ENCODE results near the gene RPGRIP1L.

The RPGRIP1L gene

DNA sequence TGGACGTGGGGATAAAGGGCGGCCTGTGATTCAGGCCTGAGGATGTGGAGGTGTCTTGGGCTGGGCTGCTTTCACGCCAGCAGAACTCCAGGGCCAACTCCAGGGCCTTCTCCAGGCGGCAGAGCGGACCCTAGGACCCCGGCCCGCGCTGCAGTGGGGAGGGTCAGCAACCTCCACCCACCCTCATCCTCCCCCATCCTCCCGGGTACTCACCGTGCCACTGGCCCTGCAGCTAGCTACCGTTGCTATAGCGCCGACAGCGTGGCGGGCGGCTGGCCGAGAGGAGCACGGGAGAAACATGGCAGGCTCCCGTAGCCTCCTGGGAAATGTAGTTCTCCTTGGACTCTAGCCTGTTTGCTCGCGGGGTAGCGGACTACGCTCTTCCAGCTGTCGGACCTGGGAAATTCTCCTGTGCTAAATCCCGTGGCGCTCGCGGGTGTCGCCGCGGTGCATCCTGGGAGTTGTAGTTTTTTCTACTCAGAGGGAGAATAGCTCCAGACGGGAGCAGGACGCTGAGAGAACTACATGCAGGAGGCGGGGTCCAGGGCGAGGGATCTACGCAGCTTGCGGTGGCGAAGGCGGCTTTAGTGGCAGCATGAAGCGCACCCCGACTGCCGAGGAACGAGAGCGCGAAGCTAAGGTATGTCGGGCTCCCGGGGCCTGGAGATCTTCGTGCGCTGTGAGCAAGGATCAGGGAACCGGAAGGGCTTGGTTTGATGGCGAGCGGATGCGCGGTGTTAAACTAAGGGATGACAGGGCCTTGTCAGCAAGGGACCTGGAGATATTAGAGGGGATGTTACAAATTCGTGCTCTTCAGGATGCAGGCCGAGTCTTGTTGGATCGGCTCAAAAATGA is at the start of gene RPGRIP1L, which contains the start of gene FTO:
Gene RPGRIP1L, minus strand, starts transcription at position 270 of the 855 bp plus-strand sequence. CDS start 3,136 bp downstream, outside the sequence.
Gene FTO, plus strand, starts transcription at position 567 of the 855 bp plus-strand sequence.
- peak; percentile 100 for DNase-seq (ENCODE audit: low spot score)

DNA sequence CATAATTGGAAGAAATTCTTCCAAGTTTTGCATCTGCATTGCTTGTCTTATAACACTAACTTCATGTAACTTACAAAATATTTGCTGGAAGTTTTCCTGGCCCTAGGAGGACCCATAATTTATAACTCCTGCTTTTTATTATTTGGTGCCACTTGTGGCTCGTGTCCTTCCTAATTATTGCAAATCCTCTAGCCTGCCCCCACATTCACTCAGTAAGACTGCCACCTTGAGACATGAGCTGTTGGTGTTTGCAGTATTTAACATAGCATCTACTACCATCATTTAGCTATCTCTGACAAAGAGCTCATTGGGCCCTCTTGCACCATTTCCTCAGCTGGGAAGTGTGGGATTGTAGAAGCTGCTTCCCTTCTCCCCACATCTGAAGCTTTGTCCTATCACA is 49.8 kb upstream of the RPGRIP1L start:
- DNase-seq (ENCODE audit: low spot score): no peak

DNA sequence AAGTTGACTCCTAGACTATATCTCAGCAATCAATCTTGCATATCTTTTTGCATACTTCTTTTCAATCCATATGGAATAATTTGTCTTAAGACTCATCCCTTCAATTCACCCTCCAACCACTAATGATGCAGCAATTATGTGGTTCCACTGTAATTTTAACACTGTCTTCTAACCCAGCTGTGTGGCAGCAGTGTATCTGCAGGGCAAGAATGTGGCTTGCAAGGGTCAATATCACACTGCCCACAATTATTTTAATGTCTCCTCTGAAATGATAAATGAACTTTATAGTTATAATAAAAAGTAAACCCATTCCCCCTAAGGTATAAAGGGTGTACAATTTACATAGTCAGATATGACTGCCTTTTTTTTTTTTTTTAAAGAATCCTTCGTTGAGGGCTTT is 48.9 kb upstream of the RPGRIP1L start:
- DNase-seq (ENCODE audit: low spot score): no peak

DNA sequence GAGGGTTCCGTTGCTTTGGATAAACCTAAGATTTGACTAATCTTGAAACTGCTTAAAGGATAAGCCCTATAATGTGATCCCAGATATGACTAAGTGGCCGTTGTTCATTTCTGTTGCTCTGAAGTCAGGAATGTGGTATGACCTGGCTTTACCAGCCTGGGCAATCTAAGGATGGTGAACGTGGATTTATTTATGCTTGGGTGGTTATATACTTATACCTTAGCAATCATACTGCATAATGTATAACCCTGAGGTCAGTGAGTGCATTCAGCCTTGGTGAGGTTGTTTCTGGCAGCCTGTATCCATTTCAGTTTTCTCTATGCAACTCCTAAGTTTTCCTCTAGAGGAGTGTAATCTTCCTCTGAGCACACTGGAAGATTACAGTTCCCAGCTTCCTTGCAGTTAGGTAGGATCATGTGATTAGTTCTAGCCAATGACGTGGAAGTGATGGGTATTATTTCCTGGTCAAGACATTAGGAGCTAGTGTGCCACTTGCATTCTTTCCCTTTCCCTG is 42.2 kb upstream of the RPGRIP1L start:
- peak; percentile 93 for DNase-seq (ENCODE audit: low spot score)

DNA sequence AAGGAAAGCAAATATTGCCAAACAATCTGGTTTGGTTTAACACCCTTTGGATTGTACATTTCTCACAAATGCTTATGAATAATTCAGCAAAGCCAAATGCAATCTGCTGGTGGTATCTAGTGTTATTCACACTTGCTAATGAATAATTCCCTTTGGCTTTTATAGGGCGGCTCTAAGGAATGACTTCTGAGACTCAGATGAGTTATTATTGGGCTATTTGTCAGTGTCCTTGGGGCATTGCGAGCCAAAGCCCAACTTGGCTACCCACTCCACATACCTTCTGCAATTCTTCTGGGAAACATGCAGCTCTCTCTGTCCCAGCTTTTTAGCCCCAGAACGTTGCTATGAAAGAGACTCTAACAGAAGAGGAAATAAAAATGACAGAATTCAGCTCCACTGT is 41.4 kb upstream of the RPGRIP1L start:
- DNase-seq (ENCODE audit: low spot score): peak; percentile 85

DNA sequence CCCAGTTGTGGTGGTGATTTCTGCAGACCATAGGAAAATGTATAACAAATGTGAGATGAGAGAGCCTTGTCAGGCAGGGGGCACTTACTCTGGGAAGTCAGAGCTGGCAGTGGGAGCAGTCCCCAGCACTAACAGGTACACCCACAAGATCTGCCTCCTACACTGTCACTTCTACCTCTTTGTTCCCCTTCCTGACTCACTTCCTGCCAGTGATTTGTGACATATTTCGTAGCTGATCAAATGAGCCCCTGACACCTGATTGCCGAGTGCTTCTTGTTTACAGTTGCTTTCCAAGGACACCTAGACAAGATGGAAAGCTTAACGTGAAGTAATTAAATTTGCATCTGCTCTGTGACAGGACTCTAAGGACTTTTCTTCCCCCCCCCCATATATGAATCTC is 40.8 kb upstream of the RPGRIP1L start:
- DNase-seq (ENCODE audit: low spot score): peak; percentile 70

DNA sequence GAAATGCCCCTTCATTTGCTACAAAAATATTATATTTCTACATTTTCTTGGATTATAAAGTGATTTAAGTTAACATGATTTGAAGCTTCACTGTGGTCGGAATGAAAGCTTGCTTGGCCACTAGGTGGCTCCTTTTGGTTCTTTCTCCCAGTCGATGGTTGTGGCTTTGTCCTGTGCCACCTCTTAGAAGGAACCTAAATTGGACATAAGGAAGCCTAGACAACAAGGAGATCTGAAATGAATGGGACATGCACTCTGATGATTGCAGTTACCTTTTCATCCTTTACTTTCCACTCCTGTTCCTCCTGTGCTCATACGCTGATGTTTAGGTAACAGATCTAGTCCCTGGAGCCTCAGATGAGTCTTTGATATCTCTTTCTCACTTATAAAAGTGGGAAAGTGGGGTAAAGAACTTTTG is 39.5 kb upstream of the RPGRIP1L start:
- DNase-seq (ENCODE audit: low spot score): peak; percentile 44

DNA sequence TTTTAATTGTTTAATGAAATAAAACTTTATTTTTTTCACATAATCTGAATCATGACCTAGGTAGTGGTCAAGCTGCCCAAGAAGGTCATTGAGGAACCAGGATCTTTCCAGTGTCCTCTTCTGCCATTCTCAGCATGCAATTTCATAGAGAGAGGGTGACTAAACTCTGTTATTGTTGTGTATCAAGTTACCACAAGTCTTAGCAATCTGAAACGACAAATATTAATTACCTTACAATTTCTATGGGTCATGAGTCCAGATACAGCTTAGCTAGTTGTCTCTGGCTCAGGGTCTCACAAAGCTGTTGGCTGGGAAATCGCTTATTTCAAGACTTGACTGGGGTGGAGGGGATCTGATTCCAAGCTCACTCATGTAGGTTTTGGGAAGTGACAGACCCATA is 37.9 kb upstream of the RPGRIP1L start:
- no peak for DNase-seq (ENCODE audit: low spot score)

DNA sequence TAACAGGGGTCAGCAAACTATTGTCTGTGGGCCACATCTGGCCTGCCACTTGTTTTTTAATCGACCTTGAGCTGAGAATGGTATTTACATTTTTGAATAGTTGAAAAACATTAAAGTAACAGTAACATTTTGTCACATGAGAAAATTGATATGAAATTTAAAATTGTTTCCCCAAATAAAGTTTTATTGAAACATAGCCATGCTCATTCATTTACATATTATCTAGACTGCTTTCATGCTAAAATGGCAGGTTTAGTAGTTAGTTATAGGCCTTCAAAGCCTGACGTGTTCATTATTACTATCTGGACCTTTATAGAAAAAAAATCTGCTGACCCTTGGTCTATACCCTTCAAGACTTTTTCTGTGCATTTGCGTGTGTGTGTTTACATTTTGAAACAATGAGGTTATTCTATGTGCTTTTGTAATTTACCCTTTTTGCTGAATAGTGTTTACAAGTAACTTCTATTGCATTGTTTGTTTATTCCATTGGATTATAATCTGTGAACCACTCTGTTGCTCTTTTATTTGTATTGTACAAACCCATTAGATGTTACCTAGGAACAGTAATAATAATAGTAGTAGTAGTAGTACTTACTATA is 37.4 kb upstream of the RPGRIP1L start:
- DNase-seq (ENCODE audit: low spot score): no peak

DNA sequence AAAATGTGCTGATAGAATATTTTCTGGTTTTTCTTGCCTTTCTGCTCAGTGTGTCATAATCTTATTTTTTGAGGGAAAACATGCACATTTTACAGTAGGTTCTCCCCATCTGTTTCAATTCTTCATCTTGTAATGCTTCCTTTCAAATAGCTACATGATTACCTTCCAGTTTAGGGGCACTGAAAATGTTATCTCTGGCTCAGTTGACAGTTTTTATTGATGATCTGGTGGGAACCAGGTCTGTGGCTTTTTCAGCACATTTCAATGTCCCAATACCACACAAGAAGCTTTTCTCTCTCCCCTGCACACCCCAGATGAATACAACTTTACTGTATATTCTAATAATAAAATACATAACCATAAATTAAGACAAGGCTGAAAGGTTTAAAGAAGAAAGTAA is 36.8 kb upstream of the RPGRIP1L start:
- DNase-seq (ENCODE audit: low spot score): no peak

DNA sequence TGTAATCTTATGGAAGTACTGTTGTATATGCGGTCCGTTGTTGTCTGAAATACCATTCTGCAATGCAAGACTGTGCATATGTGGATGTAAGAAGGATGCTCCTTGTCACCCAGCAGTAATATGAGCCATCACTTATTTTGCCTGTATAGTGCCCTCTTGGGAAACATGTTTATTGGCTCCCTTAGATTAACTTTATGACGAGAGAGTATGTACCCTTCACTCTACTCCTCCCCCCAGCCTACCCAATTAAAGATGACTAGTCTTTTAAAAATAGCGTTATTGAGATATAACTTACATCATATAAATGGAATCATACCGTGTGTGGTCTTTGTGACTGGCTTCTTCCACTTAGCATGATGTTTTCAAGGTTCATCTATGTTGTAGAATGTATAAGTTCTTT is 33.9 kb upstream of the RPGRIP1L start:
- DNase-seq (ENCODE audit: low spot score): no peak

DNA sequence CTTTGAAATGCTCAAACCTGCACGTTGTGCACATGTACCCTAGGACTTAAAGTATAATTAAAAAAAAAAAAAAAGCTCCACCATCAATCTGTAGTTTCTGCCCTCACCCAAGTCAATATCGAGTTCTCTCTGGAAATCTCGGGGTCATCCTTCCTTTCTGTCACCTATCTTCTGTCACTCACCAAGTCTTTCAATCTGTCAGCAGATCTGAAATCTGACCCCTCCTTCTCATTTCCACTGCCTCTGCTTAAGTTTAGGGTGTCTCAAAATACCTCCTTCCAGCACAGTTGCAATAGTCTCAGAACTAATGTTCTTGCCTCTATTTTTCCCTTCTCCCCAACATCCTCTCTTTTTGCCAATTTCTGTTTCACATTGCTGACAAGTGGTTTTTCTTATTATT is 32.6 kb upstream of the RPGRIP1L start:
- DNase-seq (ENCODE audit: low spot score): no peak

DNA sequence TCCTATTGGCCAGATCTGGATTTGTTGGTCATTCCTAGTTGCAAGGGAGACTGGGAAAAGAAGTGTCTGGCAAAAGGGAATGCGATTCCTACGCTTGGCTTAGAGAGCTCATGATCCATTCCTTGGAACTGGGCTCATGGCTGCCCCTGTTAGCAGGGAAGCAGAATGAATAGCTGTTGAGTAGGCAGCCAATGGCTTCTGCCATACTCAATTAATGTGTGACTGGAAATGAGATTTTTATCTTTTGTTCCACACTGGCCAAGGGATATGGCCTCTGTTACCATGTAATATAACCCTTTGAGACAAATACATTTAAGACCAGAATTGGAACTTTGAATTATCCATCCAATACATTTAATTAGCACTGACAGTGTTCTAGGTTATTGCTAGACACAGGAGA is 31.2 kb upstream of the RPGRIP1L start:
- no peak for DNase-seq (ENCODE audit: low spot score)

DNA sequence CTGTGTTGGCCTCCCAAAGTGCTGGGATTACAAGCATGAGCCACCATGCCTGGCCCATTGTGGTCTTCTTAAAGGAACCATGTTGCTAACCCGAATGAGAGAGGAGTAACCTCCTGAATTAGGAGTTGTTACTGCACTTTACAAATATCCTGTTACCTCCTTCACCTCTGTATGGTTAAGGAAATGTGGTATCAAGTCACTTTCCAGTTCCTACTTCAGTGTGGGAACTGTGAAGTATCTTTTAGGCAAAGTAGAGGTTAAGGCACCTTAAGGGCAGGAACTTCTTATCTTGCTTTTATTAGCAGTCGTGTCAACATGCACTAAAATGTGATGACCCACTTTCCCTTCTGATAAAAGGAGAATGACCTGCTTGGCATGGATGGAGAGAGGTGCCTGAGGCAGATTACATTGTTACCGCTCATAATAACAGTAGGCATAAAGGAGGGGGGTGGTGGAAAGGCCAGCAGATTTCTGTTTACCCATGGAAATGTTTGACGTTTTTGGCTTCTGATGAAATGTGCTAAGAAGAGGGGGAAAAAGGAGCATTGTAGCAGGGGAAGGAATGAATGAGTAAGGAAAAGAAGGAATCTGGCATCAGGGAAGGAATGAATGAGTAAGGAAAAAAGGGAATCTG is 28.8 kb upstream of the RPGRIP1L start:
- DNase-seq (ENCODE audit: low spot score): peak; percentile 10

DNA sequence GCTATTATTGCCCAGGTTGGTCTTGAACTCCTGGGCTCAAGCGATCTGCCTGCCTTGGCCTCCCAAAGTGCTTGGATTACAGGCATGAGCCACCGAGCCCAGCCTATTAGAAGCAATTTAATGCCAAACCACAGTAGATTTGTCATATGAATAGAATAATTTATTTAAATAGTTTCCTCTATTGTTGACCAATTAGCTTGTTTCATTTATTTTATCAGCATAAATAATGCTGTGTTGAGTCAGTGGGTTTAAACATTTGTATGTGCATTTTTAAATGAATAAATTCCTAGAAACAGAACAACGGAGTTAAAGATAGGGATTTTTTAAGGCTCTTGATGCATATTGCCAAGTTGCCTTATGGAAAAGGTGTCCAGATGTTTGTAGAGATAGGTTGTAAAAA is 27.0 kb upstream of the RPGRIP1L start:
- no peak for DNase-seq (ENCODE audit: low spot score)

DNA sequence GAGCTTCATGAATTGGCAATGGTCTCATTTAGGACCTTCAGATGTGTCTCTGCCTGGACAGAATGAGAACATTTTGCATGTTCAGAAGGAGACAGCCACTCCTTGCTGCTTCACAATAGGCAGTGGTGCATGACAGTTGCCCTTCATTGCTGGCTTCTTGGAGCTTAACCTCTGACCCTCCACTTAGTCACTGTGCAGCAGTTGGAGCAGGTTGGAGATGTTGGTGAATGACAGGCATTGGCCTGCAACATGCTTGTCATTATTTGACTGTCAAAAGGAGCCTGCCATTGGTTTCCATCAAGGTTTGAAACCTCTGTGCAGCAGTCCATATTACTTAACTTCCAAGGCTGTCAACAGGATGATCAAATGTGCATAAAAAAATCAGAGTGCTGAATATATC is 23.0 kb upstream of the RPGRIP1L start:
- DNase-seq (ENCODE audit: low spot score): peak; percentile 86

DNA sequence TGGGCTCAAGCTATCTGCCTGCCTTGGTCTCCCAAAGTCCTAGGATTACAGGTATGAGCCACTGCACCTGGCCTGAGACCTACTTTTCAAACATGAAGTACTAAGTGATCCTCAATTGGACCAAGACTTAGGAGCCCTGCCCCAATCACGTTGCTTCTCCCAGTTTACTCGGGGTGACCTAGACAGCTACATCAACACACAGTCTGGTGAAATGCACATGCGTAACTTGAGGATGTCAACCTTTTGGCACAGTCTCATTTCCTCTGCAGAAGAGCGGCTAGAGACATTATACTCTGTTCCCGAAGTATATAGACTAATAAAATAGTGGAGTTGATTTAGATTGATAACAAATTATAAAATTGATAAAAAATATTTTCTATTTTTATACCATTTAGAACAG is 17.4 kb upstream of the RPGRIP1L start:
- no peak for DNase-seq (ENCODE audit: low spot score)

DNA sequence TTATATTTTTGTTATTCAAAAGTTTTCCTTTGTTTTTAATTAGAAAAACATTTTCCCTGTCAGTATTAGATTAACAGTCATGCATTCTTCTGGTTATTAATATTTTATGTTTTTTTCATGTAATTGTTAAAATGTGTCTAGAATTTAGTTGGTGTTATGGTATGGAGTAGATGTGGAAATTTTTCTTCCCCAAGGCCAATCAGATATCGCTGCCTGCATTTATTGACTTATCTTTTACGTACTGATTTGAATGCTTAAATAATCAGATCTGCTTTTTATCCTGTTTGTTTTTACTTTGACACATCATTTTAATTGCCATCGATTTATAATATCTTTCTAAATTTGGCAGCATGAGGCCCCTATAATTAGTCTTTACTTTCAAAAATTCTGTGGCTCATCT is 13.9 kb upstream of the RPGRIP1L start:
- DNase-seq (ENCODE audit: low spot score): no peak

DNA sequence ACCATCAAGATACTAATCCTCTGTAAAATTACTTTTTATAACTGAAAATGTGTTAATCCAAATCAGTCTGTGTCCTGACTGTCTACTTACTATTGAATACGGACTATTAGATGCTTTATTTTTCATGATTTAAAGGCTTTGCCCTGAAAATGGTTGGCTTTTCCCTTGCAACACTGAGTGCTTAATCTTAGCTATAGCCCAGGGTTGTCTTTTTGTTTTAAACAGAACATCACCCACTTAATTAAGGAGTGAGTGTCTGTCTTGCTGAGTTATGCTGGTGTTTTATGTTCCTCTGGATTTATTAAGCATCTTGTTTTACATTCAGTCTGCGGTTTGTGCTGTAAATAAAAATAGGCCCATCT is 11.3 kb upstream of the RPGRIP1L start:
- DNase-seq (ENCODE audit: low spot score): no peak

DNA sequence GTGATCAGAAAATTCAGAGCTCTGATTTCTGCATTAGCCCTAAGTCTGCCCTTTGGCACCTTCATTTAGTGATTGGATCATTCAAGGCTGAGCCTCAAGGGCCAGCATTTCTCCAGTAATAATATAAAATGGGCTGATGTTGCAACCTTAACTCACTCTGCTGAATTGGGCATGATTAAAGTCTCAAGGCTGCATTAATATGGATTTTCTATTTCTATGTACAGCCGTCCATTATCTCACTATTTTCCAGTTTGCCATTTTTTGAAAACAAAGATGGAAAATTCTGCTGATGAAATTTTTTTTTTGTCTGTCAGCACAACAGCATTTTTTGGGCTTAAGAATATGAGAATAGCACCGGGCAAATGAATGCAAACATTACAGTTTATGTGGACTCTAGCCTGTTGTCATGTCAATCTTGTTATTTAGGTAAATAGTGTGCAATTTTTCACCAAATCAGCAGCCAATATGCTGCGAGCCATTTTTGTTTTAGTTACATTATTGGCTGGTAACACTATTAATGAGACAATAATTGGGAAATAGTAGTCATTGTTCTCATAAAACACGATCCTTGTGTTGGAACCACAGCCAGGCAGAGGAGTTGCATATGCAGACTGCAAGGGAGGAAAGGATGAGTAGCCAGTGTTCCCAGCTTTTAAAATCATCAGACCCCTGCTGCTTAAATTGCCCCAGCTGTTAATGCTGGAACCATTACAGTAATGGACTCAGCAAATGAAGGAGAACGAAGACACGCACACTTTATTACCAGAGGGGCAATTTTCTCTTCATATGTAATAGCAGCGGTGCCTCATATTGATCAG is 10.8 kb upstream of the RPGRIP1L start:
- DNase-seq (ENCODE audit: low spot score): no peak

DNA sequence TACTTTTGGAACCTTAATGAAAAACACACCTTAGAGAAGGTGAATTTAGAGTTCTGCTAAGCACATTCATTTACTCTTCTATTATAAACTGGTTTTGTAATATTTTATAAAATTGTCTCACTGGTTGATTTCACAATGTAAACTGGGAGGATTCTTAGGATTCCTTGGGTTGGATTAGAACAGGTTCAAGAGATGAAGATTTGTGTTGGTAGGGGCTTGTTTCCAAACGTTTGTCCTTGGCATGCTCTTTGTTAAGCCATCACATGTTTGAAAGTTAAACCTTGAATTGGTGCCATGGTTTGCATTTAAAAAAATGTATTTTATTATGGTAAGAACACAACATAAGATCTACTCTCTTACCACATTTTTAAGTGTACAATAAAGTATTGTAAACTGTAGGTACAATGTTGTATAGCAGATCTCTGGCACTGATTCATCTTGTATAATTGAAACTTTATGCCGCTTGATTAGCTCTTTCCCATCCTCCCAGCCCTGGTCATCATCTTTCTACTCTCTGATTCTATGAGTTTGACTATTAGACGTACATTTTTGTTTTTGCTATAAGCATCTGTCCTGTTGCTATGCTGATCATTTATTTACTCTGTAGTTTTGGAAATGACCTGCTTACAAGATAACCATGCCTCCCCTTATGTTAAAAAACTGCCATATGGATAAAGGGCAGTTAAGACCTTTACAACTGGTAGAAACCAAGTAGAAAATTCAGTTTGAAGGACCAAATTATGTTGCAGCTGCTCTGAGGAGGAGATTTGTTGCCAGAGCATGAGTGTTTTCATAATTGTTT is 9.9 kb upstream of the RPGRIP1L start:
- no peak for DNase-seq (ENCODE audit: low spot score)

Measured in kidney tubule cell (primary cell).